ENCODE results near the gene PIGO. TPM values are rescaled to one million over a fixed set of nuclear protein-coding genes. Genes with fewer than 3 reads are reported as not detected.
A peak's percentile ranks its signal among the peaks of the same experiment; 100 is the strongest.

Gene PIGO
- total RNA-seq, 1 donor from 2014 or later: 17.3 TPM

GRCh38 chr9:35107297-35108290, 11.2 kb upstream of the PIGO start:
- DNase-seq (ENCODE audit: low read depth): no peak

GRCh38 chr9:35106343-35106730, 9.9 kb upstream of the PIGO start:
- no peak for DNase-seq (ENCODE audit: low read depth)

- DNase-seq (ENCODE audit: low read depth): no peak
Observed at GRCh38 chr9:35105571-35106342, 9.4 kb upstream of the PIGO start.

- no peak for DNase-seq (ENCODE audit: low read depth)
Observed at GRCh38 chr9:35105126-35105525, 8.7 kb upstream of the PIGO start.

GRCh38 chr9:35104586-35104985, 8.2 kb upstream of the PIGO start:
- no peak for DNase-seq (ENCODE audit: low read depth)

- DNase-seq (ENCODE audit: low read depth): no peak
Observed at GRCh38 chr9:35103660-35104191, 7.3 kb upstream of the PIGO start.

- DNase-seq (ENCODE audit: low read depth): peak; percentile 97
Observed at GRCh38 chr9:35102769-35103659, 6.6 kb upstream of the PIGO start, which contains the start of gene STOML2. TSS of gene STOML2 (minus strand) at chr9:35103131. CDS start at chr9:35103094, 37 bp downstream.

GRCh38 chr9:35102465-35102768, 6.0 kb upstream of the PIGO start:
- DNase-seq (ENCODE audit: low read depth): no peak

- no peak for DNase-seq (ENCODE audit: low read depth)
Observed at GRCh38 chr9:35097573-35097972, 1.2 kb upstream of the PIGO start.

- no peak for DNase-seq (ENCODE audit: low read depth)
Observed at GRCh38 chr9:35091536-35091935, 4.9 kb downstream of the PIGO start.

GRCh38 chr9:35089434-35089833, 7.0 kb downstream of the PIGO start:
- no peak for DNase-seq (ENCODE audit: low read depth)

- no peak for DNase-seq (ENCODE audit: low read depth)
Observed at GRCh38 chr9:35085078-35085477, 11.3 kb downstream of the PIGO start.

GRCh38 chr9:35079426-35080341, 16.7 kb downstream of the PIGO start, which contains the start of gene FANCG:
TSS of gene FANCG (minus strand) at chr9:35079942. CDS start at chr9:35079524, 418 bp downstream.
- DNase-seq (ENCODE audit: low read depth): peak; percentile 94

GRCh38 chr9:35079041-35079425, 17.4 kb downstream of the PIGO start:
- no peak for DNase-seq (ENCODE audit: low read depth)

- no peak for DNase-seq (ENCODE audit: low read depth)
Observed at GRCh38 chr9:35078066-35078465, 18.3 kb downstream of the PIGO start.

- no peak for DNase-seq (ENCODE audit: low read depth)
Observed at GRCh38 chr9:35076848-35077247, 19.5 kb downstream of the PIGO start.

GRCh38 chr9:35075358-35075757, 21.0 kb downstream of the PIGO start:
- DNase-seq (ENCODE audit: low read depth): no peak

- no peak for DNase-seq (ENCODE audit: low read depth)
Observed at GRCh38 chr9:35074791-35075190, 21.6 kb downstream of the PIGO start.

GRCh38 chr9:35074141-35074540, 22.2 kb downstream of the PIGO start:
- DNase-seq (ENCODE audit: low read depth): no peak

GRCh38 chr9:35073279-35073612, 23.1 kb downstream of the PIGO start:
- no peak for DNase-seq (ENCODE audit: low read depth)

Data from myocyte (in vitro differentiated cells).